DND-41 (cell line): Measurements from ENCODE around the gene GAL.

Experiments
- EZH2 ChIP-seq: IDR thresholded peaks from 3 replicates; pipeline ENCODE4 v1.6.1; 2012; ENCODE audit warnings: borderline replicate concordance, low read depth, mild to moderate bottlenecking, moderate library complexity, low read length, inconsistent platforms; ENCODE audit not compliant: severe bottlenecking
- TF ChIP-seq, protein P1 (sequence below): IDR thresholded peaks from 2 replicates; pipeline ENCODE4 v1.5.1; 2012; ENCODE audit warnings: borderline replicate concordance, low read length, moderate library complexity, mild to moderate bottlenecking; ENCODE audit not compliant: poor library complexity, severe bottlenecking; ENCODE audit errors: extremely low read depth

DNA sequence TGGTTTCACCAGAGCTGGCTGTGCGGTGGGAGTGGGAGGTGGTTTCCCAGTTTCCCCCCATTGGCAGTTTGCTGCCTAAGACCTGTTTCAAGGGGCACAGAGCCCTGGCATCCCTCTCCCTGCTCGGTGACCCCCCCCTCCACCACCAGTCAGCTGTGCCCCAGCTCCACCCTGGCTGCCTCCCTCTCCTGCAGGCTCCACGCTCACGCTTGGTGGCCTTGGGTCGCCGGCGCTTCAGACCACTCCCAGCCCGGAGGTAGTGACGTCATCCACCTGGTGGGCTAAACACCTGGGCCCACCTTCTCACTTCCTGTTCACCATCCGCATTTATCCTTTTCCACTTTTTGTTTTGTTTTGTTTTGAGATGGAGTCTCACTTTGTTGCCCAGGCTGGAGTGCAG is 7.8 kb downstream of the GAL start:
- TF ChIP-seq, protein P1, sequence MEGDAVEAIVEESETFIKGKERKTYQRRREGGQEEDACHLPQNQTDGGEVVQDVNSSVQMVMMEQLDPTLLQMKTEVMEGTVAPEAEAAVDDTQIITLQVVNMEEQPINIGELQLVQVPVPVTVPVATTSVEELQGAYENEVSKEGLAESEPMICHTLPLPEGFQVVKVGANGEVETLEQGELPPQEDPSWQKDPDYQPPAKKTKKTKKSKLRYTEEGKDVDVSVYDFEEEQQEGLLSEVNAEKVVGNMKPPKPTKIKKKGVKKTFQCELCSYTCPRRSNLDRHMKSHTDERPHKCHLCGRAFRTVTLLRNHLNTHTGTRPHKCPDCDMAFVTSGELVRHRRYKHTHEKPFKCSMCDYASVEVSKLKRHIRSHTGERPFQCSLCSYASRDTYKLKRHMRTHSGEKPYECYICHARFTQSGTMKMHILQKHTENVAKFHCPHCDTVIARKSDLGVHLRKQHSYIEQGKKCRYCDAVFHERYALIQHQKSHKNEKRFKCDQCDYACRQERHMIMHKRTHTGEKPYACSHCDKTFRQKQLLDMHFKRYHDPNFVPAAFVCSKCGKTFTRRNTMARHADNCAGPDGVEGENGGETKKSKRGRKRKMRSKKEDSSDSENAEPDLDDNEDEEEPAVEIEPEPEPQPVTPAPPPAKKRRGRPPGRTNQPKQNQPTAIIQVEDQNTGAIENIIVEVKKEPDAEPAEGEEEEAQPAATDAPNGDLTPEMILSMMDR: no peak
- TF ChIP-seq EZH2: no peak
